ENCODE measurements around the gene NKX2-3.

NKX2-3 gene

DNA sequence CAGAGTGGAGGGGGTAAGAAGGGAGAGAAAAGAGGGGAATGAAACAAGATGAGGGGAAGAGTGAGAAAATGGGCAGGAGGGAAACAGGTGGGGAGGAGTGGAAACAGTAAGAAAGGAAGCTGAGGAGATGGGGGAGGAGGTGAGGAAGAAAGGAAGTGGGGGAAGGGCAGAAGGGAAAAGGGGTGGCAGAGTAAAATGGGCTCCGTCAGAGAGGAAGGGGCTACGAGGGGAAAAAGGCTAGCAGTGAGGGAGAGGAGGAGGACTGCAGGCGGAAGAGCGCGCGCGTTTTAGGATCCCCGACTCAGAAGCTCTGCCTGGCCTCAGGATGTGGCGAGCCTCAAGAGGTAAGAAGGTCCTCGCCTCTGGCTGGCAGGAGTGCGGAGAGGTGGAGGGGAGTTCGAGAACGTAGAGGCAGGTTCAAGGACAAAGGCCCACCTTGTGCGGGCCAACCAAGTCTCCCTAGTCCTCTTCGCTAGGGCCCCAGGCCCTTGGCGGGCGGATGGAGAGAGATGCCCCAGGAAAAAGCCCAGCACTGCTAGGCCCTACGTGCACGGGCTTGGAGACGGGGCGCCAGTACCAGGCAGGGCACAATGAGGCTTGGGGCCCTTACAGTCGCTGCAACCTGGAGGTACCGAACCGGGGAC is 5.8 kb upstream of the NKX2-3 start:
- DNase-seq, result no peak

- no peak for DNase-seq
Observed at GRCh38 chr10:99527526-99528493, 4.9 kb upstream of the NKX2-3 start.

DNA sequence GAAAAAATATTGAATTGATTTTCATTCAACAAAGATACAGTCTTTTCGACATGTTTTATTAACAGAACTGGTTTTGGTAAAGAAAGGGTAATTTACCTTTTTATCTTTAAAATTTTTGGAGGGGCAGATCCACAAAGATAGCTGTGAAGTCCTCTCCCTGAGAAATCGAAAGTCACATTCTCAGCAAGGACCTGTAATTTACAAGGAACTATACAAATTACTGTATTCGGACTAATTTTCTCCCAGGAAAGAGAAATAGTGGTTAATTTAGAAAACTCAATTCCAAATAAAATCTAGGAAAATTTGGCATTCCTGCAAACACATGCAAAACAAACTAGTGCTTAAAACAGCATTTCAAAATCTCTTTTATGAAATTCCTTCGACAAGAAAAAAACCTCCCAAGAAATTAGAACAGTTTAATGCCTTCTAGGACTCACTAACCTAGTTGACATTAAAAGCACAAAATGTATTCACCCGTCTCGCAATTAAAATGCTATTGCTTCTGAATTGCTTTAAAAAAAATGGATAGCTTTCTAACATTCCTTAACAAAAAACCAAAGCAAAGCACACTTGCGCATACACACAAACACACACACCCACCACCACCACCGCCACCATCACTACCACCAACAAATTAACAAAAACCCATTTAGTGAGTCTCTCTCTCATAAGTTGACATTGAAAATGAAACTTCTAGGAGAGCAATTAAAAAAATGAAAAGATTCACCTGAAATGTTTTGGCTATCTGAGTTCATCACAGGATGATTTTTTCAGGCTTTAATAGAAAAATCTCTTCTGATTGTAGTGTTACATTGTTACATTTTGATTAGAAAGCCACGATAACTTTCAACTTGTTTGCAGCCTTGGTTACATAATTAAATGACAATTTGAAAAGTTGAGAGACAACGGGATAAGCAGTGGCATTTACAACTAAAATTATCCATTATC is 4.0 kb upstream of the NKX2-3 start:
- DNase-seq, result no peak

DNA sequence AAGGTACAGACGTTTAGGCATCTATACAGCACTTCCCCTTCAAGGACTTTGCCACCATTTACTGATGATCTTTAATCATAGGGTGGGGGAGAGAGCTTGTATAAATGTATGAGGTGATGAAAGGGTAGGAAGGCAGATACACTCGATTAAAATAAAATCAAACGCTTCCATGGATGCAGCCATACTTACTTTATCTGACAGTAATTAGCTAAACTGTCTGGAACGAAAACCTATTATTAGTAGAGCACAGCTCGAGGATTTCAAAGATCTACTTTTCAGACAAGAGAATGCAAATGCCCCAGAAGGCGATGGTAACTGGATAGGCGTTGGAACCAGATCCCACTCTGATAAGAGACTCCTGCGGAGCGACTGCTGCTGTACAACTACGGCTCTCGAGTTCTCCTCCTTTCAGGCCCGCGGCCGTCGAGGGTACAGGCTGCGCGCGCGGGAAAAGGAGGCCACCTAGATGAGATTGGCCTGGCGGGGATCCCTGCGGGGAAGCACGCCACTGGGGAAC is 3.1 kb upstream of the NKX2-3 start:
- DNase-seq, result no peak

GRCh38 chr10:99530108-99531025 is 2.4 kb upstream of the NKX2-3 start:
- no peak for DNase-seq

GRCh38 chr10:99531026-99531695 is 1.6 kb upstream of the NKX2-3 start:
- DNase-seq, result no peak

- no peak for DNase-seq
Observed at GRCh38 chr10:99531696-99532593, 797 bp upstream of the NKX2-3 start.

- no peak for DNase-seq
Observed at GRCh38 chr10:99533496-99534449, 1.0 kb downstream of the NKX2-3 start.

DNA sequence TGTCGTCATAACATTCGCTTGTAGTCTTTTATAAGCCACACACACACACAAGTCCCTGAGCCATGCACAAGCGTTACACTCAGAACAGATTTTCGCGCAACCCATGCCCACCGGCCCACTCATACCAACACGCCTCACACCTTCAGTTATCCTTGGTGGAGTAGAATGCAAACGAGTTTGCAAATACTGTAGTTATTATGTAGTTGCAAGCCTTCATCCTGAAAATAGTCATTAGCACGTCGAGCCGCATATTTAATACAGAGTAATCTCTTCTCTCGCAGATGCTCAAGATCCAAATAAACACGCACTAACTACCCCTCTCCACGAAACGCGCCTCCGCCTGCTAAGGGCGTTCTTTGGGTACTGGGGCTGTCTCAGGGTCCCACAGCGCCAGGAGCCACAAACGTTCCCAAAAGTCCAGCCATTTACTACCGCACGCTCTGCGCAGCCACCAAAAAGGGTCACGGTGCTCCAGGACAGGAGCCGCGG is 1.8 kb downstream of the NKX2-3 start:
- no peak for DNase-seq

- peak in 1 of 5 experiments; percentile 45 for DNase-seq
Observed at GRCh38 chr10:99534939-99535763, 2.4 kb downstream of the NKX2-3 start.

DNA sequence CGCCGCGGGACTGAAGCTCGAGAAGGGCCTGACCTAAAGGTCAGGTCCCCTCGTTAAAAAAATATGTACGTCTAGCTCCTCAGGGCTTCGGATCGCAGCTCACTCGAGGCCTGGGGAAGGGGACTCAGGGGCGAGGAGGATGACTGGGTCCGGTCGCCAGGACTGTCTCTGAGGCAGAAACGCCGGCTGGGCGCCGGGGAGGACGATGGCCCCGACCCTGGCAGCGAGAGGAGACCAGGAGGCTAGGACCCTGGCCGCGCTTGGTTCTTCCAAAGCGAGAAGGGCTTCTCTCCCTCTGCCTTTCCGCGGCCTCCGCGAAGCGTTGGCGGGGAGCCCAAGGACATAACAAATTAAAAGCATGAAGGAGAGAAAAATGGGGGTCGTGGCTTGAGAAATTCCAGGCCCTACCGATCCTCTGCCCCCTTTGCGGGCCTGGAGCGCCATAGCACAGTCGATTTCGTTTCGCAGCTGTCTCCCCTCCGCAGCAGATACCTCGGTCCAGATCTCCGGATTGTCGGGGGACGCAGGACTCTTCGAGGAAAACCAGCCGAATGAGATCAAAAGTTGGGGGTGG is 3.1 kb downstream of the NKX2-3 start:
- no peak for DNase-seq

GRCh38 chr10:99536338-99537085 is 3.8 kb downstream of the NKX2-3 start:
- peak in 1 of 5 experiments; percentile 39 for DNase-seq

- DNase-seq, result no peak
Observed at GRCh38 chr10:99537086-99537988, 4.6 kb downstream of the NKX2-3 start.

DNA sequence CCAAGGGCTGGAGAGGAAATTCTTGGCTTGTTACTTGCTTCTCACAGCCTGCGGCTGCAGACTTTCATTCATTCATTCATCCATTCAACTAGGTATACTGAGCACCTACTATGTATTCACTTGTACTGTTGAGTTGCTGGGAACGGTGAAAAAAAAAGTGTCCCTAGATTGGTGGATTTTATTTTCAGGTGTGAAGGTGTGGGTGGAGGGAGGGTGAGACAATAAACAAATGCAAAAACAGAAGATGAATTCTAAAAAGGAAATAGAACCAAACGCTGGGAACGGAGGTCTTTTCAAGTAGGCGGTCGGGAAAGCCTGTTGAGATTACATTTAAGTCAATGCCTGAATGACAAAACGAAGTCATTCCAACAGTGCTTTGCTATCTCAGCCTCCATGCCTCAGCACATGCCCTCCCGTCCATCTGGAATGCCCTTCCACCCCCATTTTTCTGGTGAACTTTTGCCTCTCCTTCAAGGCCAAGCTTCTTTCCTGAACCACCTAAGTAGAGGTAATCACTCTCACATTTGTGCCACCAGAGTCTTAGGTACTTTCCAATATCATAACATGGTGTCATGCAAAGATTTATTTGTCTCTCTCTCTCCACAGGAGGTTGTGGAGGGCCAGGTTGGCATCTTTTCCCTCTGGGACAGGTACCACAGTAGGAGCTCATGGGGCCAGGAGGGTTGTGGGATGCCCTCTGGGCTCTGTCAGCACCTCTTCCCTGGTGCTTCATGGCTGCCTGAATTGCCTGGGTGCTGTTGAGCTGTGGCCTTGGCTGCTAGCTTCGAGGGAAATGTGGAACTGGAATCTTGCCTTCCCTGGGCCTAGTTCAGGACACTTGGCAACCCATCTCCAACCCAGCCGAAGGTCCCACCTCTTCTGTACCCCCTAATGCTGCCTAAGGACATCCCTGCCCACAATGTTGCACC is 5.5 kb downstream of the NKX2-3 start:
- no peak for DNase-seq

Measured in T-helper 2 cell (primary cell).